ENCODE measurements around the gene PARD3B.

PARD3B gene

GRCh38 chr2:205585449-205586383, 1040.4 kb downstream of the PARD3B start:
- no peaks in the 10 kb centered on the region for H3K9me3 Mint-ChIP-seq

GRCh38 chr2:205586626-205587025, 1041.4 kb downstream of the PARD3B start:
- Mint-ChIP-seq H3K4me3 (no peak overlapping the region), H3K9me3 (no peaks in the 10 kb centered on the region), H3K4me1 (peaks cover 41% of the 10 kb centered on the region), H3K27me3 (ENCODE audit: low read depth) (peaks cover 4% of the 10 kb centered on the region), H3K27ac (no peak overlapping the region), H3K36me3 (ENCODE audit: low read depth) (no peaks in the 10 kb centered on the region)
- no peak for TF ChIP-seq CTCF (IDR thresholded peaks at IDR 0.05; ENCODE audit: unreplicated experiment in 3 of 3)

More at GRCh38 chr2:205585449-205586383, 1040.4 kb downstream of the PARD3B start:
- Mint-ChIP-seq H3K27ac (peak overlapping the region; percentile 5 to 87 (median 69)), H3K36me3 (ENCODE audit: low read depth) (no peaks in the 10 kb centered on the region), H3K27me3 (ENCODE audit: low read depth) (peaks cover 4% of the 10 kb centered on the region), H3K4me1 (peaks cover 38% of the 10 kb centered on the region), H3K4me3 (peak overlapping the region in 1 of 3 experiments; percentile 4)
- no peak for TF ChIP-seq CTCF (IDR thresholded peaks at IDR 0.05; ENCODE audit: unreplicated experiment in 3 of 3)

GRCh38 chr2:205589479-205589878, 1044.2 kb downstream of the PARD3B start:
- no peak for TF ChIP-seq CTCF (IDR thresholded peaks at IDR 0.05; ENCODE audit: unreplicated experiment in 3 of 3)

GRCh38 chr2:205590759-205591158, 1045.5 kb downstream of the PARD3B start:
- no peak overlapping the region for H3K27ac Mint-ChIP-seq
- H3K36me3 Mint-ChIP-seq (ENCODE audit: low read depth), result no peaks in the 10 kb centered on the region
- no peak overlapping the region for H3K4me3 Mint-ChIP-seq
- no peaks in the 10 kb centered on the region for H3K9me3 Mint-ChIP-seq
- no peaks in the 10 kb centered on the region for H3K27me3 Mint-ChIP-seq (ENCODE audit: low read depth)
- no peak for TF ChIP-seq CTCF (IDR thresholded peaks at IDR 0.05; ENCODE audit: unreplicated experiment in 3 of 3)
- H3K4me1 Mint-ChIP-seq, result peaks cover 31% of the 10 kb centered on the region

More at GRCh38 chr2:205589479-205589878, 1044.2 kb downstream of the PARD3B start:
- Mint-ChIP-seq H3K4me3 (no peak overlapping the region), H3K4me1 (peaks cover 40% of the 10 kb centered on the region), H3K9me3 (no peaks in the 10 kb centered on the region), H3K27me3 (ENCODE audit: low read depth) (no peaks in the 10 kb centered on the region), H3K27ac (no peak overlapping the region), H3K36me3 (ENCODE audit: low read depth) (no peaks in the 10 kb centered on the region)

GRCh38 chr2:205593891-205594290, 1048.6 kb downstream of the PARD3B start:
- no peak for TF ChIP-seq CTCF (IDR thresholded peaks at IDR 0.05; ENCODE audit: unreplicated experiment in 3 of 3)
- H3K36me3 Mint-ChIP-seq (ENCODE audit: low read depth), result peaks cover 3% of the 10 kb centered on the region
- no peak overlapping the region for H3K4me3 Mint-ChIP-seq
- H3K27me3 Mint-ChIP-seq (ENCODE audit: low read depth), result no peaks in the 10 kb centered on the region
- no peak overlapping the region for H3K27ac Mint-ChIP-seq
- peaks cover 19% of the 10 kb centered on the region for H3K4me1 Mint-ChIP-seq
- peaks cover 4% of the 10 kb centered on the region for H3K9me3 Mint-ChIP-seq

Measured in nephron (organoid).